GM21529 (cell line): ENCODE data around the gene CCDC112.

Source experiments
- ATAC-seq: cut with Tn5 transposase; IDR thresholded peaks from one replicate; pipeline ENCODE4 v1.9.1; 2021; ENCODE audit not compliant: unreplicated experiment

CCDC112 gene

GRCh38 chr5:115317736-115318135 lies 21.3 kb upstream of the CCDC112 start:
- ATAC-seq = no peak

- ATAC-seq = no peak
These were observed 20.9 kb upstream of the CCDC112 start for GRCh38 chr5:115317320-115317719.

DNA sequence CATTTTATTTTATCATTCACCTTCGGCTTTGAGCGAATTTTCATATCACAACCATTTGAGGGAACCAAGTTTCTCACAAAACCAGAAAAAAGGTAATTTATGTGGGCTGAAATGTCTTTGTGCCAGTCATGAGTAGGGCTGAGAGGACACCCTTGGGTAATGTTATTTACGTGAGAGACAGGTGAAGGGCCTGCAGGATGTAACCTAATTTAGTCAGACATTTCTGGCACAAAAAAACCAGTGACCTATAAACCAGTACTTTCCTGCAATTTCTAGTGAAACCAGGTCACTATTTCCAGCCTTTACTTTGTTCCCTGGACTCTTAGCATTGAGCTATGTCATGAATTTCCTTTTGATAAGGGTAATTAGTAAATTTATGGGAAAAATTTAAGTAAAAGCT lies 17.2 kb upstream of the CCDC112 start:
- no peak for ATAC-seq

DNA sequence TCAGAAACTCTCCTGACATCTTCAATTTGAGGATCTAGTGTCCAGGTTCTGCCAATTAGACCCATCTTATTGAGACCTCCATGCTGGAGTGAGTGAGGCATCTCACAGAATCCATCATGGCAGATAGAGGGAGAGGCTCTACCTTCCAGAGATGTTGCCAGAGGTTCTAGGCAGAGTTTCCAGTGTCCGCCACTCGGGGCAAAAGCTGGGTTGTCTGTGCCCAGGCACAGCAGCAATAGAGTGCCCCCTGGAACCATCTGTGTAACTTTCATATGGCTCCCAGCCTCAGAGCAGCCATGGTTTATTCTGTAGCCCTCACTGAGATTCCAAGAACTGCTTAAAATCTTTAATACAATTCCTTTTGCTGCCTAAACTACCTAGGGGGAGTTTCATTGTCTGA lies 16.6 kb upstream of the CCDC112 start:
- no peak for ATAC-seq

DNA sequence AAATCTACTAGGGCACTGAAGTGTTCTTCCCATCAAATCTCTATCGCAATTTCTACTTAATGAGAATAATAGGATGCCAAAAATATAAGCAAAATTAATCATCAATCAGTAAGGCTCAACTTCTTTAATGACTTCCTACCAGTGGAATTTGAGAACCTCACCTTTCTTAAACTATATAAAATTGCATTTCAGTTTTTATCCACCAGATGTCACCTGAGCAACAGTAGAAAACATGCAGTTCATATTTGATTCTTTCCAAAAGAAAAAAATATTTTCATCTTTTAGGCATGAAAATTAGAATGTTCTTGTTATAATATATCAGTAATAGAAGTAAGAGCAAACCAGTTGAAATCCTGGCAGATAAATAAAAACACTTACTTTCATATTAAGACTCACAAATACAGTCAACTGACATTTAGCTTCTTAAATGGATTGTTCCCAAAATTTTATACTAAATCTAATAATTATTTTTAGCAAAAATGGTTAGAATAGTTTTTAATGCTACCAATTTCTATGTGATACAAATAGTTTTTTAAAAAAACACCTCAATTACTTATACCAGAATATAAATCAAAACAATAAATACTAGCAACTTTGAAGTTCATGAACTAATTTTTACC lies 13.4 kb upstream of the CCDC112 start:
- peak; percentile 67 for ATAC-seq

DNA sequence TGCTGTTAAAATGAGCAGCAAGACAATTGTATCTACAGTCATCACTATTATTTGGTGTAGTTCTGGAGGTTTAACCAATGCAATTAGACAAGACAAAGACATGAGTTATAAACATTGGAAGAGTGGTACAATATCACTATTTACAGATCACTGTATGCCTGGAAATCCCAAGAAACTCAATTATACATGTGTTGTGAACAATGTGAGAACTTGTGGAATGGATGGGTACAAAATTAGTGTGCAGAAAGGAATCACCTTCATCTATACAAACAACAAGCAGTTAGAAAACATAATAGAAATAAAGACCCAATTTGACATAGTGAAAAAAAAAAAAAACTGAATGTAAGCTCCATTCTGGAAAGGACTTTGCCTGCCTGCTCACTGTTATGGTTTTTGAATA lies 12.4 kb upstream of the CCDC112 start:
- ATAC-seq = no peak

DNA sequence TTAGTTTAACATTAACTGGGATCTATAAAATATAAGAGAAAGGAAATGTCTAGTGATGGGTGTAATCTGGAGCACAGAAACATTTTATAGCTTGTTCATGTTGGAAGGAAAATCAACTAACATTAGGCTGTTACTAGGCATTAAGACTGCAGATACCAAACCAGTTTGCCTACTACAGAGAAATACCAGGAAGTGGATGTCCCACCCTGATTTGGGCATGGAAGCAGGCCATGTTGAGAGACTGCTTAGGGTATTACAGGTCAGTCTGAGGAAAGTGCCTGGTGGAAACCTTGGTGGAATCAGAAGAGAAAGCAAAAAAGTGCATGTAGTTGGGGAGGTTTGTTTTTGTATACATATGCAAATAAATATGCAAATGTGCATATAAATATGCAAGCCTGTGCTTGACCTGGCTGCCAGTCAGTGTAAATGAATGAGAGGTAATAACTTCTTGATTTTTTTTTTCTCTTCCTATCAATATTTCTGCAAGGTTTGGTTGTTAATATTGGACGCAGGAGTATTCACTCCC lies 9.6 kb upstream of the CCDC112 start:
- ATAC-seq = no peak

DNA sequence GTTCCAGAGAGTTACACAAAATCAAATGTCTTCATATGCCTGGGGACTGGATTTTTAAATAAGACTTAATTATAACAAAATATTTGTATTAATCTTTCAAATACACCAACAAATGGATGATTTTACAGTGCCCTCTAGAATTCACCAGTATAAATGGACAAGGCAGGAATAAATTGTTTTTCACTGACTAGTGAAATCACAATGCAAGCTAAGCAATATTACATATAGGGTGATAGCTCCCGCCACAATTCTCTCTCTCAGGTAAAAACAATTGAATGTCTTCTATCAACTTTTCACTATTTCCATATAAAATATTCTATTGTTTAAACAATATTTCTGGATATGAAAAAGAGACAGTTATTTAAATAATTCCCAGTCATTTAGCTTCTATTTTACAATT lies 8.0 kb upstream of the CCDC112 start:
- ATAC-seq = no peak

DNA sequence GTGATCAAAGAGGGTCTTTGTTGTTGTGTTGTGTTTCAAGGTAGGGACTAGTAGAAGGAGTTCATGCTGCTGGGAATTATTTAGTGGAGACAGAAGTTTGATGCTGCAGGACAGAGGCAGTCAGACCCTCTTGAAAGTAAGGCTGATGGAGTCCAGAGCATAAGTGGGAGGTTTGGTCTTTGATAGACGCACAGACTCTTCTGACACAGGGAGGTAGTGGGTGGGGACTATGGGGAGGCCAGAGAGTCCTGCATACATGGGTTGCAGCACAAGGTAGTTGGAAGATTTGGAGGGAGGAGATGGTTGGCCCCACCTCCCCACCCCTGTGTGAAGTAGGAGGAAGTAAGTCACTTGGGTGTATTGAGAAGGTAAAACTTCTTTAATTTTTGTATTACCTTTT lies 2.4 kb upstream of the CCDC112 start:
- ATAC-seq = no peak

DNA sequence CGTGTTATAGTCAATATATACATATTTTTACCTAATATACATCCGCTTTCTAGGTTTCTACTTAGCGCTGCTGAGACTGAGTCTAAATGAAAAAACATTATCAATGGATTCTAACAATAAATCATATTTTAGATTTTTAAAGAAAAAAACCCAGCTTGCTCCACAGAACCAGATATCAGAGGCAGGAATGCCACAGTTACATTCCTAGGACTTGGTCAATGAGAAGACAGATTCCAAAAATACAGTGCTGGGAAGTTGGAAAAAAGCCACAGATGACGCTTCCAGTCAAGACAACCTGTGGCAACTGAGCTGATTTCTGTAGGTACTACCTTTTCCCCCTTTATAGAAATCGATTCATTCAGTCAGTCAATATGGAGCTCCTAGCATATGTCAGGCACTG lies 577 bp upstream of the CCDC112 start:
- ATAC-seq = no peak

GRCh38 chr5:115295777-115296123 lies 704 bp downstream of the CCDC112 start:
- ATAC-seq = no peak

DNA sequence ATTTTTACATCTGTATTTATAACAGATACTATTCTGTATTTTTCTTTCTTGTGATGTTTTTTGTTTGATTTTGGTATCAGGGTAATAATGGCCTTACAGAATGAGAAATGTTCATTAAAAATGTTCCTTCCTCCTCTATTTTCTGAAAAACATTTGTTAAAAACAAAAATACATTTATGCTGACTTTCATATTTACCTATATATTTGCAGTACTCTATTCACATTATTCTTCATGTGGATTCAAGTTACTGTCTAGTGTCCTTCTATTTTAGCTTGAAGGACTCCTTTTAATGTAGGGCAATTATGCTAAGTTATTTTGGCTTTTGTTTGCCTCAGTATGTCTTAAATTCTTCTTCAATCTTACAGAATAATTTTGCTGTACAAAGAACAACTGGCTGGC lies 5.1 kb downstream of the CCDC112 start:
- ATAC-seq = no peak

GRCh38 chr5:115289104-115289503 lies 7.3 kb downstream of the CCDC112 start:
- ATAC-seq = no peak

GRCh38 chr5:115284021-115284420 lies 12.4 kb downstream of the CCDC112 start:
- ATAC-seq = no peak

DNA sequence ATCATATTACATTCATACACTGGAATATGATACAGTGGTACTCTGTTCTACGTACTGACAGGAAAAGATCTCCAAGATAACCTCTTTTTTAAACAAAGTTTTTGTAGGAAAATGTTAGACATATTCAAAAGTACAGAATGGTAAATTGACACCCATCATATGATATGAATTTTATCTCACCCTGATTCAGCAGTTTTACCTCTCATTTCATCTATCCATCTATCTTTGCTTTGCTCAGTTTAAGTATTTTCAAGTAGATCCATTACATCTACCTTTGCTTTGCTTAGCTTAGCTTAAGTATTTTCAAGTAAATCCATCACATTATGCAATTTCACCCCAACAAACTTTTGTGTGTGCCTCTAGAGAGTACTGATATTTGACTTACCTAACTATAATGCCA lies 14.3 kb downstream of the CCDC112 start:
- ATAC-seq = no peak

- no peak for ATAC-seq
These were observed 21.9 kb downstream of the CCDC112 start for GRCh38 chr5:115274584-115274983.

GRCh38 chr5:115272297-115272958 lies 24.0 kb downstream of the CCDC112 start:
- ATAC-seq = no peak

DNA sequence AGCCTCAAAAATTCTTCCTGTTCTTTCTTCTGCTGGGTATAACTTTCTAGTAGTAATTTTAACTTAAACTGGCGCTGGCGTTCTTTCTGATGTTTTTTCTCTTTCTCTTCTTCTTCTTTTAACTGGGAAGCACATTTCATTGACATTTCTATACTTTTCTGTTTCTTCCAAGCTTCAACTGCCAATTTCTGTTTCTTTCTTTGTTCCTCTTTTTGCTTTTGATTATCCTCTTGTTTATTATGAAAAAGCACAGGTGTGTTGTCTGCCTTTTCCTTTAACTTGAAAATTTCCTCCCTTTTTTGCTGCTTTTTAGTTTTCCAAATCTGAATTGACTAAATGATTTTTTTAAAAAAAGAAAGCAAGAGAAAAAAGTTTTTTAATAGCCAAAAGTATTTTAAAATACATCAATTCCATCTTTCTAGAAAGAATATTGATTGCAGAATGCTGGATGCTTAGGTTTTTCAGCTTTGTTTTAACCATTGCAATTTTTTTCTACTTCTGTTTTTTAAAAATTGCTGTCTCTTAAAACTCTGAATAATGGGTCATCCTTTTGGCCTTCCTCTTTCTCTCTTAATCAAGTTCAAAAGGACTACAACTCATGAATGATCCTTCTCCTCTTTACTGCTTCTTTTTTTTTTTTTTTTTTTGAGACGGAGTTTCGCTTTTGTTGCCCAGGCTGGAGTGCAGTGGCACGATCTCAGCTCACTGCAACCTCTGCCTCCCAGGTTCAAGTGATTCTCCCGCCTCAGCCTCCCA lies 25.0 kb downstream of the CCDC112 start:
- ATAC-seq = peak; percentile 50

DNA sequence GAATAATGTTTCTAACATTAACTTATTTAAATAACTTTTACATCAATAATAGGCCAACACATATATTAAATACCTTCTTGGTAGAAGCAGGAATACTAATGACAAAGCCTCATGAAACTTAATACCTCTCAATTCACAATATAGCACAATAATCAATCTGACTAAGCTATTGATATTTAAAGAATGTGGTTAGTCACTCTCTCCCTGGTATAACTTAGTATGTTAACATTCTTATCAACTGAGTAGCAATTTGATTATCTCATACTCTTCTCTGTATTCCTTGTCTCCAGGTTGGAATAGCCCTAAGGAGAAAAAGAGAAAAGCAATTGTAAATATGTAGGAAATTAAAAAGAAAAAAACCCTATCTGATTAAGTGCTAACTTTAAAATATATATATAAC lies 28.8 kb downstream of the CCDC112 start:
- ATAC-seq = no peak

DNA sequence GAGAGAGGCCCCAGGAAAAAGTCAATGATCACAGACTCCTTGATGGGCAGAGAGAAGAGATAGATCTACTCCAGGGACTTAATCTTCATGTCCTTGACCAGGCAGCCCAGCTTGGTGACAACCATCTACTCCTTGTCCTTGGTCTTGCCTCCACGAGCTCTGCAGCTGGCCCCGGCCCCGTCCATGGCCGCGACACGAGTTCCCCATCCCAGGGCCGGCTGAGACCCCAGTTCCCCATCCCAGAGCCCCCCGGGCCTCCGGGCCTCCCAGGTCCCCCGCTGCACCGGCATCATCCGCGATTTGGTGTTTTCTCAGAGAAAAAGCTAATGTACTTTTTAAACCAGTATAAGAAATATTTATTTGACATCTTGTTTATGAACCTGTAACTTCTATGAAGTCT lies 31.2 kb downstream of the CCDC112 start:
- ATAC-seq = no peak

DNA sequence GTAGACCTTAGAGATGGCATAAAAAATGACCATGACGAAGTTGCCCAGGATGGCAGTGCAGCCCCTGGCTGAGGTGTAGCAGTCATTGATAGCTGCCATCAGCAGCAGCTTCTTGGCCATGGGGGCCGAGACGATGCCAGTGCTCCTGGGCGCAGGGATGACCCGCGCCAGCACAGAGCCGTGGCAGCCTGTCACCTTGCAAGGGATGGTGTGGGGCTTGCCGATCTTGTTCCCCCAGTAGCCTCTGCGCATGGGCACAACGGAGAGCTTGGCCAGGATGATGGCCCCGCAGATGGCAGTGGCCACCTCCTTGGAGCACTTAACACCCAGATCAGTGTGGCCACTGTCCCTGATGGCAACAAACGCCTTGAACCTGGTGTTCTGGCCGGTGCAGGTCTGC lies 31.7 kb downstream of the CCDC112 start:
- ATAC-seq = no peak

DNA sequence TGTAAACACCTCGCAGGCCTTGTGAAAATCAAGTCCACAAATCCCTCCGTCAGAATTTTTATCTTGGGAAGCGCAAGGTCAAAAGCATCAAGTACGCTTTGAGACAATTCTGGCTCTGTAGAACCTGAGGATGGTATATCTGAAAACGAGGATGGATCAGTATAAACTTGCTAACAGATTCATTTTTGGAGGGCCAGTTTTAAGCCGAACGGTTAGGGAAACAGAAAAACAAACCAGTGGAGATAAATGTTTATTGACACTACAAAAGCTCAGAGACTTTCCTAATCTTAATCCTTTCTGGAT lies 33.4 kb downstream of the CCDC112 start:
- ATAC-seq = no peak
